ENCODE measurements around the gene ZNF235.
"Not testable (repeated sequence)": the region's sequence is repeated elsewhere in the genome, so short reads cannot be mapped to it uniquely, and the experiment has no call there.

ZNF235 gene

DNA sequence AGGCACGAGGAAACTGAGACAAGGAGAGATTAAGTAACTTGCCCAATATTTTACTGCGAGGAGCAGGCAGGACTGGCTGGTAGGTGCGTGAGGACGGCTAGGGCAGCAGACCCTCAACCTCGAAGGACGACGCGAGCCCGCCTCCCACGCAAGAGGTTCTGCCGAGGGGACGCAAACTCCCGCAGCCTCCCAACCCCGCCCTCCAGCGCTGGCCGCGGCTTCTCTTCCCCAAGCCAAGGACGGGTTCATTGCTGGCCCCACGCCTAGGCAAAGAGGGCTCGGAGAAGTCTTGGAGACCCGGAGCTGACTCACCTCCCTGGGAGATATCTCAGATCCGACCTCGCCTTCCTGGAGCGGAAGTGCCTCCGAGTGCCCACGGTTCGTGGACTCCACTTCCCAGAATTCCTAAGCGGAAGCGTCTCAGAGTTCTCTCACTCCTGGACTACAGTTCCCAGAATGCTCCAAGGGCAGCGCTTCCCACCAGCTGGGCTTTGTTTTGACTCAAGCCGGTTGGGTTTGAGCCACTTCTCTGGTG lies at the start of gene ZNF235:
Gene ZNF235 (minus strand): TSS at position 367 of the 535 bp plus-strand sequence. CDS start 1,621 bp downstream, outside the sequence.
- peak; percentile 92 to 96 for DNase-seq

DNA sequence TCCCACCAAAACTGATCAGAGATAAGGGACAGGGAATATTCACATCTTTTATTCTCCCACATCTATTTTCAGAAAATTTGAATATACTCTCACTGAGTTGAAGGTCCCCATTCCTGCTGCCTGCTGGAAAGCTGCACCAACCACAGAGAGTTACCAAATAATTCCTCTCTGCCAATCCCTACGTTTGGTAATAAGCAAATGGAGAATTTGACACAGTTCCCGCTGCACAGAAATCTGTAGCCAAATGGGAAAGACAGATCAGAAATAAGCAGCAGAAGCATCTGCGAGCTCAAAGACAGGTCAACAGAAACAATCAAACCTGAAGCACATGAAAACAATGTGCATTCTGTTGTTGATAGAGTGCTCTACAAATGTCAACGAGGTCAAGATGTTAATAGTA lies 41.7 kb upstream of the ZNF235 start:
- DNase-seq = no peak

DNA sequence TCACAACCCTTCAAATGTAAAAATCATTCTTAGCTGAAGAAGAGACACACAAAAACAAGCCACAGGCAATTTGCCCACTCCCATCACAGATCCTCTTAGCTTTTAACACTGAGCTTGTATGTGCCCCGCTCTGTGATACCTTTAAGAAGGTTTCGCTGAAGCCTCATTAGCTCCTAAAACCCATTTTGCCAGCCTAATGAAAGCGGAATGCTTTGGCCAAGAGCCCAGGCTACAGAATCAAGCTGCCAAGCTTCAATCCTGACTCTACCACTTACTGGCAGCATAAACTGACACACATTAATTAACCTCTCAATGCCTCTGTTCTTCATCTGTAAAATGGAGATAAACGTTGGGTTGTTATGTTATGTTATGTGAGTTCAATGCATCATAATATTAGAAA lies 41.1 kb upstream of the ZNF235 start:
- no peak for DNase-seq

DNA sequence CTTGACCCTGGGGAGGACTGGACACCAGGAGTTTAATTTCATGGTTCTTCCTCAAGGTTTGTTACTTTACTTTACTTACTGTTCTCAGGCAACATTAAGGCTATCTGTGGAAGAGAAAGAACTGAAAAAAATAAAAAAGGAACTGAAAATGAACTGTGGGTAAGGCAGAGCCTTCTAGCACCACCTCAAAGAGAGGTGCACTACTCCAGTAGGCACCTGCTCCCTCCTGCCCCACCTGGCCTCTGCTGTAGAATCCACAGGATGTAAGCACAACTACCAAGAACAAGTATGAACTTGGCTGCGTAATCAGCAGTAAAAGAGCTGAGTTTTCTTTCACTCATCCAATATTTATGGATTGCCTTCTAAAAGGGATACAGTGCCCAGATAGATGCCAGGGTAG lies 39.4 kb upstream of the ZNF235 start:
- DNase-seq = no peak

DNA sequence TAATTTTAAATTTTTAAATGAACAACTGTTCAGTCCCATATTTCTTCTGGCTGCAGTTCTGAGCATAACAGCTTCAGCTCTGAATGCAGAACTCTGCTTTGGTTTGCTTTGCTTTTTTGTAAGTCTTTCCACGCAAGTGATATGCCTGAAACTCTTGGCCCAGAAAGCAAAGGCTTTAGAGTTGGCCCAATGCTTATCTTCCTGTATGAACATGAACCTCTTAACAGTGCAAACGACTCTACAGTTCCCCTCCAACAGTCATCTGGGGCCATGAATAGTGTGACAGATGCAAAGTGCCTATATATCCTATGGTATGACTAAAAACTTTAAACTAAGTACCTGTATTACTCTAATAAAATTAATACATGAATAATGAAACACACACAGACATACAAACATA lies 37.0 kb upstream of the ZNF235 start:
- no peak for DNase-seq

DNA sequence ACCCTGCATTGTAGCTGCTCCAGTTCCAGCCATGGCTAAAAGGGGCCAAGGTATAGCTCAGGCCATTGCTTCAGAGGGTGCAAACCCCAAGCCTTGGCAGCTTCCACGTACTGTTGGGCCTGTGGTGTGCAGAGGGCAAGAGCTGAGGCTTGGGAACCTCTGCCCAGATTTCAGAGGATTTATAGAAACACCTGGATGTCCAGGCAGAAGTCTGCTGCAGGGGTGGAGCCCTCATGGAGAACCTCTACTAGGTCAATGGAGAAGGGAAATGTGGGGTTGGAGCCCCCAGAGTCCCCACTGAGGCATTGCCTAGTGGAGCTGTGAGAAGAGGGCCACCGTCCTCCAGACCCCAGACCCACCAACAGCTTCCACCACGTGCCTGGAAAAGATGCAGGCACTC lies 29.8 kb upstream of the ZNF235 start:
- not testable (repeated sequence) for DNase-seq

DNA sequence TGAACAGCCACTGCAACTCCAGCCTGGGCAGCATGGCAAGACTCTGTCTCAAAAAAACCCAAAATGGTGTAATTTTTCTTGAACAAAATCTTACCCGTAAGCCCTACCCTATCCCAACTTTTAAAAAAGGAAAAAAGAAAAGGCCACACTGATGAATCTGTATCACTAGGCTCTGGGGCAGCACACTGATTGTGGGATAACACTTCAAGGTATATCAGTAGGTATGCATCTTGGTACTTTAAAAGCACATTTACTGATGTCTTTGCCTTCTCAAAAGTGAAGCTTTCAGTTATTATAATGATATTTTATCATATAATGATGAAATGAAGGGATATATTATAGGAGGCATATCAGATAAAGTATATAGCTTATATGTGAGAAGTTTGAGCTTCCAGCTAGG lies 27.3 kb upstream of the ZNF235 start:
- DNase-seq = no peak

DNA sequence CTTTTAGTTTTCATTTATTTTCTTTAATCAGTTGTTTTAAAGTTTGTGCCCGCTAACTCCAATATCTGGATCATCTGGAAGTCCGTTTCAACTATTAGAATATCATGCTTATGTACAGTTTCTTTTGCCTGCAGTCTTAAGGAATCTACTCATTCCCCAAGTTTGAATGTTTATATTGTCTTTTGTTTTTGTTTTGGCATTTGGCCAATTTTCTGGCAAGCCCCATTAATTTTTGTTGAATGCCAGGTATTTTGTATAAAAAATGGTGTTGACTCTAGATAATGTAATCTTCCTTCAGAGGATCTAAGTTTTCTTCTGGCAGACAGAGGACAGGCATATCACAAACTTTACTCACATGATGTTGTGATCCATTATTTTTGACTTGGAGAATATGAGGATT lies 11.1 kb upstream of the ZNF235 start:
- DNase-seq = no peak

DNA sequence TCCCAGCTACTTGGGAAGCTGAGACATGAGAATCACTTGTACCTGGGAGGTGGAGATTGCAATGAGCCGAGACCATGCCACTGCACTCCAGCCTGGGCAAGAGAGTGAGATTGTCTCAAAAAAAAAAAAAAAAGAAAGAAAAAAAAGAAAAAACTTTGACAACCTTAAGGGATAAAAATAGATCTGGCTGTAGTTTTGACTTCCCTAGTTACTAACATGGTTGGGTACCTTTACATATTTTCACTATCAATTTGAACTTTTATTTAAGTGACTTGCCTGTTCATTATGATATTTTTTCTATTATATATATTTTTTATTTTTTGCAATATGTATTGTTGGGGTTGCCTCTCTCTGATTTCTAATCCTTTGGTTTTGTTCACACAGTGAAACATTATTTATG lies 8.4 kb upstream of the ZNF235 start:
- DNase-seq = no peak

DNA sequence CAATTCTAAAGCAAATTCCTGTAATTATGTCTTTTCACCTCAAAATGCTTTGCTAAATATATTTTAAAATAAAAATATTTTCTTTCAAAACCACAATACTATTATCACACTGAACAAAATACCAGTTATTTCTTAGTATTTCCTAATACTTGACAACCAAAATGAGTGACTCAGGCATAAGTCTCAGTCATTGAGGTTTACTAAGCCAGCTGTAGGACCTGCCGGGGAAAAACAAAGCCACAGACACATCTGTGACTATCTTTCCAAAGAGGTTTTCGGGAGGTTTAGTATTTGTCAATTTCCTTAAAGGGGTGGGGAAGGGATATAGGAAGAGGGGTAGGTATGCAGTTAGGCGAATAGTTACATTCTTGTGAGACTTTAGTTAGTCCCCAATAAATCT lies 3.2 kb upstream of the ZNF235 start:
- no peak for DNase-seq

DNA sequence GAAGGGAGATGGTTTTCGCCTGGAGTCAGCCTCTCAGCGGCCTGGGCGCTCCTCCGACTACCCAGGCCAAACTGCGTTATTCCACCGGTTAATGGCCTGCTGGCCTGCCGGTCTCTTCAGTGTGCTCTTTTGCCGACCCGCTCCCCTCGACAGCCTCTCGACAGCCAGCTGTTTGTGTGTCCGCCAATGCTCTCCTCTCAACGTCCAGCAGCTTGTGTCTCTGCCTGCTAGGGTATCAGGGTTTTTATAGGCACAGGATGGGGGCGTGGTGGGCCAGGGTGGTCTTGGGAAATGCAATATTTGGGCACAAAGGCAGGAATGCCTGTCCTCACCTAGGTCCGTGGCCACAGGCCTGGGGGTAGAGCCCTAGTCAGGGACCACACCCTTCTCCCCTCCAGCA lies 1.5 kb upstream of the ZNF235 start:
- no peak for DNase-seq

DNA sequence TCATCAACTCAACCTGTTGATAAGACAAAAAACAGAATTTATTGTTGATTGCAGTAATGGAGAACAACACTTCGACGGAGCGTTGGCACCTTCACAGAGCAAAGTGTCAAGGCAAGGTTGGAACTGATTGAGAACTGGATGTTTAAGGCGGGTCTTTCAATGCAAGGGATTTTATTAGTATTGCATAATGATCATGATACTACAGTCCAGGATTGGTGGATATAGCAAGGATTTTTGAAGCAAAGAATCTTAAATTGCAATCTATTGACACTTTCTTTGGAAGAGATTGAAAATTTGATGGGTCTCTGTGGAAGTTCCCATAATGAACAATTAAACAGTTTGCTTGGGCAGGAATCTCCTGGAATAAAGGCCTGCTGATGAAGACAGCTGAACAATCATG lies 632 bp upstream of the ZNF235 start:
- no peak for DNase-seq

DNA sequence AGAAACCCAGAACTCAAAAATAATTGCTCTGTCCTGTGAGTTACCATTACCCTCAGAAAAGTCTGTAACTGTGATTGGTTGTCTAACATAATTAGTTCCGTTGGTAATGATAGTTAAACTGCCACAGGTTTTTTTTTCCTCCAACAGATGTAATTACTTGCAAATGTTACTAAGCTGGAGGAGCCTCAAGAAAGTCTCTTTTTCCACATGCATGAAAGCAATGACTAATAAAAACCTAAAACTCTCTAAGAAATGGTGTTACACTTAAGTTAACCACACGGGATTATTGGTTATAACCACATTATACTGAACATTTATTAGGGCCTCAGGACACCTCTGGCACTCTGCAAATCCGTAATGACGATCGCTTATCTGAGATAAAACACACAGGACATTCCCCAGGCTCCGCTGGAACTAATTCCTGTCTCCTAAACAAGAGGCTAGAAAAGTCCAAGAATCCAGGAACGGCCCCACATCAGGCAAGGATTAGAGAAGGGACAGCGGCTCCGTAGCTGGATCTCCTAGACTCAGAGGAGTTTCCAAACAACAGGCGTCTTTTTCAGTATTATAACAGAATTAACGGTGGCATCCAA lies 753 bp downstream of the ZNF235 start:
- peak in 1 of 2 experiments; percentile 3 for DNase-seq

DNA sequence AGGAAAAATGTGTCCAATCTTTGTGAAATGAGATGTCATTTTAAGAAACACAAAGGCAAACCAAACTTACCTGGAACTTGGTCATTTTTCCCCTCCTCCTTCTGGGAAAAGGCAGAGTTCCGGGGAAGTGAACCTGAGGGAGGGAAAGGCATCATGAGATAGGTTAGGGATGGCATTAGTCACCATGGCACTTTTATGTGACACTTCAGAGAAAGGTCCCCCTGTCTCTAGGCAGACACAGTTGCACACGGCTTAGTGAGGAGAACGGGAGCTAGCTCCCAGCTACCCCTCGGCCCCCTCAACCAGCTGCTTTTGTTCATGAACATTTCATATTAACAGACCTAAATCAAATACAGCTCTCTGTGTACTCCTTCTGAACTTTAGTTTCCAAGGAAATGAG lies 1.5 kb downstream of the ZNF235 start:
- no peak for DNase-seq

DNA sequence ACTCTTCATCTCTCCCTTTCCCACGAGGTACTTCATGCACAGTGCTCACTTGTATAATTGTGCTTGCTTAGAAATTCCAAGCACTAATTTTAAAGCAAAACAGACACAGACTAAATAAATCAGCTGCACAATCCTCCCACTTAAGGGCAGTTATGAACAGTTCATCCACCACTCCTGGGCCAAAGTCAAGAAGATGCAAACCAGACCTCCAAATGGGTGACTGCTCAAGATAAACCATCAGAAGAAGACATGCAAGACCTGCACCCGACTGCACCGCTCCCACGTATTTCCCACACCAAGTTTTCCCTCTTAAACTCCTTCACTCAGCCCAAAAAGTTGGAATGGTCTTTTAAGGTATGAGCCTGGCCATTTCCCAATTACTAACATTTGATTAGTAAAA lies 19.9 kb downstream of the ZNF235 start:
- DNase-seq = no peak

DNA sequence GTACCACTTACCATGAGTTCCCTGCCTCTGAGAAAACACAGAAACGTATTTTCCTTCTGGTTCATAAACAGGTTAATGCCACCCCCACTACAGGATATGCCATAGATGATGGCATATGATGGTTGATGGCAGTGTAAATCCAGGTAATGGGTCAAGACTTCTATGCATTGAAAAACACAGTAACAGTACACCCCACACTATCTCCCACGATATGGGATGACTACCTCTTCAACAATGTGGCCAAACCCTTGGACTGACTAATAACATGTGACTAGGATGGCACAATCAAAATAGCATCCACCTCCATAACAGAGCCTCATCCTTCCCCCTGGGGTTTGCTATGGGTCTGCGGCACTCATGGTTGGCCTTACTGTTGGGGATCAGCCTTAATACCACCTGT lies 22.0 kb downstream of the ZNF235 start:
- no peak for DNase-seq

DNA sequence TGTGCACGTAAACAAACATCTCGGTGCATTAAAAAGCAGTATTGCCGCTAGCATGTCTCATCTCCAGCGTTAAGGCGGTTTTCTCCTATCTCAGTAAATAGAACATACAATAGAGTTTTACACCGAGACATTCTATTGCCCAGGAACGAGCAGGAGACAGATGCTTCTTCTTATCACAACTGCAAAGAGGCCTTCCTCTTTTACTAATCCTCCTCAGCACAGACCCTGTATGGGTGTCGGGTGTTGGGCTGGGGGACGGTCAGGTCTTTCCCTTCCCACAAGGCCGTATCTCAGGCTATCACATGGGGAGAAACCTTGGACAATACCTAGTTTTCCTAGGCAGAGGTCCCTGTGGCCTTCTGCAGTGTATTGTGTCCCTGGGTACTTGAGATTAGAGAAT lies 23.9 kb downstream of the ZNF235 start:
- no peak for DNase-seq

DNA sequence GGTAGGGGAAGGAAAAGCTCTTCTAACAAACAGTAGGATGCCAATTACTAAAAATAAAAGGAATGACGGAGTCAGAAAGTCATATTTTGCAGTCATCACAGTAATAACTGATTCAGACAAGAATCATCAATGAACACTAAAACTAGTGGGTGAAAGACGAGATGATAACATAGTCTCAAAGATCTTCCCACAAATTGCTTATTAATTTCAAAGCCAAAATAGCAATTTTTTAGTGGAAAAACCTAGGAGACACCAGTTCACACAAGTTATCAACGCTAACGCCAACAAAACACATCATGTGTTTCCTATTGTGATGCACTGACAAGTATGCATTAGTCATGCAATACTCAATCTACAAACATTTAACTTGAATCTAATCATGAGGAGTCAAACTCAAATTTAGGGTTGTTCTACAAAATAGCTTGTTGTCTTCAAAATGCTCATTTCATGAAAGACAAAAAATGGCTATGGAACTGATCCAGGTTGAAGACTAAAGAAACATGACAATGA lies 26.6 kb downstream of the ZNF235 start:
- DNase-seq = no peak

DNA sequence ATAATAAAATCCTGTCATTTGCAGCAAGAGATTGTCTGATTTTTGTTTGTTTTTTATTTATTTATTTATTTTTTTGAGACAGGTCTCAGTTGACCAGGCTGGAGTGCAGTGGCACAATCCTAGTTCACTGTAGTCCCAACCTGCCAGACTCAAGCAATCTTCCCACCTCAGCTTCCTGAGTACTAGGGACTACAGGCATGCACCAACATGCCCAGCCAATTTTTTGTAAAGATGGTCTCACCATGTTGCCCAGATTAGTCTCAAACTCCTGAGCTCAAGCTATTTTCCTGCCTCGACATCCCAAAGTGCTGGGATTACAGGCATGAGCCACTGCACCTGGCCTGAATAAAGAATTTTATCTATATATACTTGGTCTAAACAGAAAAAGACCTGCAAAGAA lies 27.5 kb downstream of the ZNF235 start:
- no peak for DNase-seq

DNA sequence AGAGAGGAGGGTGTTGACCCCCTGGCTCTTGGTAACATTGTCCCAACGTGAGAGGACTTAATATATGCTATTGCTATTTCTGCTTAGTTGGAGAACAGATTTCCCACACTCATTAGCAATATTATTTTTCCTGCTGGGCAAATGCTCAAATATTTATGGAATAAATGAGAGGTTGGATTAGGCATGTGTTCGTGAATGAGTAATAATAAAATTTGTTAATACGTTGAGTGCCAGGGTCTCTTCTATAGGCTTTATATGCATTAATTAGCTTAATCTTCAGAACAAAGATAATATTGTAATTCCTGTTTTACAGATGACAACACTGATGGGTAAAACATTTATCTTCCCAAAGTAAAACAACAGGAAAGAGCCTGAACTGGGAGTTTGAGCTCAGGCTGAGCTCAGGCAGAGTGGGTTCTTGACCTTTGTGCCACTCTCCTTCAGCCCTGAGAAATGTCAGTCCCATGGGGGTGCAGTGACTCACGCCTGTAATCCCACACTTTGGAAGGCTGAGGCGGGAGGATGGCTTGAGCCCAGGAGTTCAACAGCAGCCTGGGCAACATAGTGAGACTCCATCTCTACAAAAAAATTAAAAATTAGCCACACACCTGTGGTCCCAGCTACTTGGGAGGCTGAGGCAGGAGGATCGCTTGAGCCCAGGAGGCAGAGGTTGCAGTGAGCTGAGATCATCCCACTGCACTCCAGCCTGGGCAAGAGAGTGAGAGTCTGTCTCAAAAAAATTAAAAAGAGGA lies 44.0 kb downstream of the ZNF235 start:
- no peak for DNase-seq

DNA sequence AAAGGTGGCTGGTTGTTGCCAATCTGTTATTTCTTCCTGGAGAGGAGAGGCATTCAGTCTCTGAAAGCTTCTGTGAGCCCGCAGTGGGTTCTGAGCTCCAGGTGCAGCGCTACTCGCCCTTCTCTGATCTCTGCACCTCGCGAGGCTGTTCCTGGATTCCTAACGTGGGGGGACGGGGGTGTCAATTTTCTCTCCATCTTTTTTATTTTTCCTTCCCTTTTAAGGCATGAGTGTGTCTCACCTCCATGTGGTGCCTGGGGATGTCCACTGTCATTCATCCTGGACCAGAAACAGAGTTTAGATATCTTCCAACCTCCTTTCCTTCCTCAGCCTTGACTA lies 44.5 kb downstream of the ZNF235 start:
- no peak for DNase-seq

DNA sequence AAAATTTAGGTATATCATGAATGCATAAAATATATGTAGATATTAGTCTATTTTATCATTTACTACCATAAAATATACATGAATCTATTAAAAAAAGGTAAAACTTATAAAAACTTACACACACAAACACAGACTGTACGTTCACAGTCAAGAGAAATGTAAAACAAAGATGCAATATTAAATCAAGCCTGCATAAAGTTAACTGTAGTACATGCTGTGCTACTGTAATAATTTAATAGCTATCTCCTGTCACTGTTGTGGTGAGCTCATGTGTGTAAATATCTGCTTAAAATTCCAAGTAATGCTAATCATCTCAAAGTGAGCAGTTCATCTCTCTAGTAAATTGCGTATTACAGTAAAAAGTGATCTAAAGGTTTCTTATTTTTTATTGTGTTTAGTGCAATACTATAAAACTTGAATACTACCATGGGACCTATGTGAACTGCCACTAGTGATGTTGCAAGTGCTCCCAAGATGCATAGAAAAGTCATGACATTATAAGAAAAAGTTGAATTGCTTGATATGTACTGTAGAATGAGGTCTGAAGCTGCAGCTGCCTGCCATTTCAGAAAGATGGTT lies 45.9 kb downstream of the ZNF235 start:
- DNase-seq = no peak

DNA sequence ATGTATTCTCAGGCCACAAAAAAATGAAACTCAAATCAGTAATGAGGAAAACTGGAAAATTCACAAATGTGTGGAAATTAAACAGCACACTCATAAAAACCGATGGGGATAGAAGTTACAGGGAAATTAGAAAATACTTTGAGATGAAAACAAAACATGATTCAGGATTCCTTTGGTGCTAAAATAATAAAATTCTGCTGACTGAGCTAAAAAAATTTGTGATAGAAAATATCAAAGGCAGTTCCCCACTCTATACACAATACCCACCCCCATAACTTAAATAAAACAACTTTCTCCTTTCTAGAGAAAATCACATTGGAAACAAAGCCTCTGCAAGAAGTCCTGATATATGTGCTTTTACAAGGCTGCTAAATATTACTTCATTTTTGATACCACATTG lies 46.7 kb downstream of the ZNF235 start:
- DNase-seq = no peak

DNA sequence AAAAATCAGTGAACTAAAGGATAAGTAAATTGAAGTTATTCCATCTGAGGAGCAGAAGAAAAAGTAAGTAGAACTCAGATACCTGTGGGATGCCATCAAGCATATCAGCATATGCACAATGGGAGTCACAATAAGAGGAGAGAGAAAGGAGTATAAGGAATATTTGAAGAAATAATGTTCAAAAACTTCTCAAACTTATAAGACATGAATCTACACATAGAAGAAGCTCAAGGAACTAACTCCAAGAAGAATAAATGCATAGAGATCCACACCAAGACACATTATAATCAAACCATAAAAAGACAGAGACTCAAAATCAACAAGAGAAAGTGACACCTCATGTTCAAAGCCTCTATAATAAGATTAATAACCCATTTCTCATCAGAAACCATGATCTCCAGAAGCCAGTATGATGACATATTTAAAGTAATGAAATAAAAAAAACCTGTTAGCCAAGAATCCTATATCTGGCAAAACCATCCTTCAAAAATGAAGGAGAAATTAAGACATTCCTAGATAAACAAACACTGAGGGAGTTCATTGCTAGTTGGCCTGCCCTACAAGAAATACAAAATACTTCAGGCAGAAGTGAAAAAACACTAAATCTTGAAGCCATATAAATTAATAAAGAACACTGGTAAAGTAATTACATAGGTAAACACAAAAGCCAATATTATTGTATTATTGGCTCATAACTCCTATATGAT lies 49.0 kb downstream of the ZNF235 start:
- no peak for DNase-seq

Measured in SHP77 (cell line).